WTC11 (cell line): Measurements from ENCODE around the gene GRK1. TPM values are rescaled to one million over a fixed set of nuclear protein-coding genes. Genes with fewer than 3 reads are reported as not detected.

ENCODE experiments used
- ATAC-seq: fragments of 200-7000 bp; cut with Tn5 transposase; 2 replicates; pipeline ENCODE4 v1.10.0; 2021; ENCODE audit warnings: mild to moderate bottlenecking, moderate library complexity
- CTCF ChIA-PET: fragments of 300-600 bp; sonication (Branson Sonifier 250); formaldehyde crosslinking; loops from one replicate; lab custom pipeline; 2021; ENCODE audit warnings: antibody characterized with exemption; lab: Charles Lee
- POLR2A ChIA-PET: fragments of 350-600 bp; sonication (Branson Sonifier 250); formaldehyde crosslinking; loops from one replicate; lab custom pipeline; 2021; ENCODE audit warnings: antibody characterized with exemption; lab: Charles Lee
- DNase-seq: peaks from one replicate; pipeline ENCODE4 v3.0.0; 2021; ENCODE audit warnings: low spot score
- H3K27ac Mint-ChIP-seq: 2 replicates; pipeline ENCODE4 v1.8.0; 2021; ENCODE audit warnings: mixed read lengths
- H3K27me3 Mint-ChIP-seq: 2 replicates; pipeline ENCODE4 v1.8.0; 2021; ENCODE audit warnings: low read depth, mild to moderate bottlenecking, moderate library complexity, mixed read lengths
- H3K36me3 Mint-ChIP-seq: 2 replicates; pipeline ENCODE4 v1.8.0; 2021; ENCODE audit warnings: mixed read lengths
- H3K4me1 Mint-ChIP-seq: 2 replicates; pipeline ENCODE4 v1.8.0; 2022; ENCODE audit warnings: mixed read lengths
- H3K4me3 Mint-ChIP-seq: 2 replicates; pipeline ENCODE4 v1.8.0; 2021; ENCODE audit warnings: mild to moderate bottlenecking, moderate library complexity, mixed read lengths
- H3K9me3 Mint-ChIP-seq: 2 replicates; pipeline ENCODE4 v1.8.0; 2021; ENCODE audit warnings: mixed read lengths
- CBFB ChIP-seq: sonication (generic); formaldehyde crosslinking; IDR thresholded peaks from 2 replicates; pipeline ENCODE4 v1.8.1; 2022; ENCODE audit warnings: mild to moderate bottlenecking, low read depth, missing genetic modification reagents
- CREM ChIP-seq: sonication (generic); formaldehyde crosslinking; IDR thresholded peaks from 2 replicates; pipeline ENCODE4 v1.8.1; 2022; ENCODE audit warnings: mild to moderate bottlenecking, missing genetic modification reagents, moderate library complexity
- ELF4 ChIP-seq: sonication (generic); formaldehyde crosslinking; IDR thresholded peaks from 2 replicates; pipeline ENCODE4 v1.8.1; 2022; ENCODE audit warnings: low read depth, mild to moderate bottlenecking, moderate library complexity, missing genetic modification reagents
- ETV6 ChIP-seq: sonication (generic); formaldehyde crosslinking; IDR thresholded peaks from 2 replicates; pipeline ENCODE4 v1.8.1; 2022; ENCODE audit warnings: mild to moderate bottlenecking, missing genetic modification reagents
- FOXJ3 ChIP-seq: sonication (generic); formaldehyde crosslinking; IDR thresholded peaks from 2 replicates; pipeline ENCODE4 v1.9.0; 2021; ENCODE audit warnings: missing genetic modification reagents, mild to moderate bottlenecking, borderline replicate concordance
- HMGA2 ChIP-seq: fragments of 250-450 bp; sonication (Bioruptor Pico); IDR thresholded peaks from 2 replicates; pipeline ENCODE4 v1.4.0; 2021; ENCODE audit warnings: mild to moderate bottlenecking, moderate library complexity
- IRF2 ChIP-seq: sonication (generic); formaldehyde crosslinking; IDR thresholded peaks from 2 replicates; pipeline ENCODE4 v1.8.0; 2022; ENCODE audit warnings: low read depth, missing genetic modification reagents, borderline replicate concordance
- NFATC4 ChIP-seq: fragments of 250-450 bp; sonication (Bioruptor Pico); IDR thresholded peaks from 2 replicates; pipeline ENCODE4 v1.9.0; 2021; ENCODE audit warnings: mild to moderate bottlenecking
- RORB ChIP-seq: fragments of 250-450 bp; sonication (Bioruptor Pico); IDR thresholded peaks from 2 replicates; pipeline ENCODE4 v1.9.0; 2021; ENCODE audit warnings: mild to moderate bottlenecking
- SP1 ChIP-seq: sonication (generic); formaldehyde crosslinking; conservative IDR thresholded peaks from 2 replicates; pipeline ENCODE4 v1.8.1; 2022; ENCODE audit warnings: missing genetic modification reagents
- ZNF121 ChIP-seq: sonication (generic); formaldehyde crosslinking; IDR thresholded peaks from 2 replicates; pipeline ENCODE4 v1.8.0; 2023; ENCODE audit warnings: missing genetic modification reagents
- ZNF219 ChIP-seq: sonication (generic); formaldehyde crosslinking; IDR thresholded peaks from 2 replicates; pipeline ENCODE4 v1.8.0; 2023; ENCODE audit warnings: missing genetic modification reagents, mild to moderate bottlenecking, borderline replicate concordance
- ZNF396 ChIP-seq: fragments of 250-450 bp; sonication (Bioruptor Pico); IDR thresholded peaks from 2 replicates; pipeline ENCODE4 v1.8.0; 2021; ENCODE audit warnings: mild to moderate bottlenecking, moderate library complexity, borderline replicate concordance
- ZNF416 ChIP-seq: fragments of 250-450 bp; sonication (Bioruptor Pico); IDR thresholded peaks from 2 replicates; pipeline ENCODE4 v1.9.0; 2021; ENCODE audit warnings: mild to moderate bottlenecking, inconsistent platforms
- total RNA-seq: library from RNA; stranded (reverse); gene quantifications from 3 replicates; pipeline ENCODE4 v1.2.3, GENCODE V29; 2021
- TF ChIP-seq, protein P1 (sequence below): sonication (generic); formaldehyde crosslinking; IDR thresholded peaks from 2 replicates; pipeline ENCODE4 v1.8.1; 2023; ENCODE audit warnings: mild to moderate bottlenecking, moderate library complexity, missing genetic modification reagents
- TF ChIP-seq, protein P2 (sequence below): fragments of 200-600 bp; IDR thresholded peaks from 2 replicates; pipeline ENCODE4 v1.8.0; 2022; ENCODE audit warnings: antibody characterized with exemption
- TF ChIP-seq, protein P3 (sequence below): sonication (generic); formaldehyde crosslinking; IDR thresholded peaks from 2 replicates; pipeline ENCODE4 v1.8.0; 2022; ENCODE audit warnings: mild to moderate bottlenecking, missing genetic modification reagents
- TF ChIP-seq, protein P4 (sequence below): sonication (generic); formaldehyde crosslinking; IDR thresholded peaks from 2 replicates; pipeline ENCODE4 v1.8.0; 2022; ENCODE audit warnings: mild to moderate bottlenecking, missing genetic modification reagents
- TF ChIP-seq, protein P5 (sequence below): sonication (generic); formaldehyde crosslinking; IDR thresholded peaks from 2 replicates; pipeline ENCODE4 v1.8.1; 2022; ENCODE audit warnings: mild to moderate bottlenecking, moderate library complexity, missing genetic modification reagents
- TF ChIP-seq, protein P6 (sequence below): sonication (generic); formaldehyde crosslinking; IDR thresholded peaks from 2 replicates; pipeline ENCODE4 v1.8.1; 2023; ENCODE audit warnings: mild to moderate bottlenecking, missing genetic modification reagents, borderline replicate concordance

Gene GRK1
- total RNA-seq, 1 experiment from 2014 or later, result 0.17 TPM

DNA sequence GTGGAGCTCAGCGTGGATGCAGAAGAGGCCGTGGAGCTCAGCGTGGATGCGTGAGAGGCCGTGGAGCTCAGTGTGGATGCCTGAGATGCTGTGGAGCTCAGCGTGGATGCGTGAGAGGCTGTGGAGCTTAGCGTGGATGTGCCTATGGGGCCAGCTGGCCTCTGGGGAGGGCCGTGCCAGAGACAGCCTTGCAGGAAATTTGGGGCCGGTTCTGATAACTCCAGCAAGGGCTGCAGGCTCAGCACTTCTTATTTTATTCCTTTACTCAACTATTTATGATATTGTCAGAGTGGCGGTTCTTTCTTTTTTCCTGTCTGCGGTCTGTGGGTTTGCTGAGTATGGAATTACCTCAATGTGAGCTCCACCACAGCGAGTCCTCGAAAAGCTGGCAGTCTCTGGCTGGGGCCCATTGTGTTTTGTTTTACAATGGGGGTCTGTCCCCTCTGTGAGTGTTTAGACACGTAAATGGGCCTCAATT lies 74.2 kb downstream of the GRK1 start:
- Mint-ChIP-seq H3K27me3 (no peaks in the 10 kb centered on the region), H3K36me3 (no peaks in the 10 kb centered on the region), H3K4me3 (no peak overlapping the region), H3K4me1 (peaks cover 8% of the 10 kb centered on the region; the same call in 1 of the 2 replicates), H3K27ac (no peak overlapping the region), H3K9me3 (no peaks in the 10 kb centered on the region)
- ChIA-PET CTCF (interaction anchor here (0.5 to 3.0 kb wide), 16 partner anchors 9 to 276 kb away, joined by 3 to 23 read pairs (median 3); partner anchors contain the start of gene TMEM255B), POLR2A (no interaction called here)
- DNase-seq, result no peak
- no peak for ATAC-seq
- TF ChIP-seq, protein P1, sequence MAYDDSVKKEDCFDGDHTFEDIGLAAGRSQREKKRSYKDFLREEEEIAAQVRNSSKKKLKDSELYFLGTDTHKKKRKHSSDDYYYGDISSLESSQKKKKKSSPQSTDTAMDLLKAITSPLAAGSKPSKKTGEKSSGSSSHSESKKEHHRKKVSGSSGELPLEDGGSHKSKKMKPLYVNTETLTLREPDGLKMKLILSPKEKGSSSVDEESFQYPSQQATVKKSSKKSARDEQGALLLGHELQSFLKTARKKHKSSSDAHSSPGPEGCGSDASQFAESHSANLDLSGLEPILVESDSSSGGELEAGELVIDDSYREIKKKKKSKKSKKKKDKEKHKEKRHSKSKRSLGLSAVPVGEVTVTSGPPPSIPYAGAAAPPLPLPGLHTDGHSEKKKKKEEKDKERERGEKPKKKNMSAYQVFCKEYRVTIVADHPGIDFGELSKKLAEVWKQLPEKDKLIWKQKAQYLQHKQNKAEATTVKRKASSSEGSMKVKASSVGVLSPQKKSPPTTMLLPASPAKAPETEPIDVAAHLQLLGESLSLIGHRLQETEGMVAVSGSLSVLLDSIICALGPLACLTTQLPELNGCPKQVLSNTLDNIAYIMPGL (CRISPR knock-in tag), result no peak
- TF ChIP-seq, protein P2, sequence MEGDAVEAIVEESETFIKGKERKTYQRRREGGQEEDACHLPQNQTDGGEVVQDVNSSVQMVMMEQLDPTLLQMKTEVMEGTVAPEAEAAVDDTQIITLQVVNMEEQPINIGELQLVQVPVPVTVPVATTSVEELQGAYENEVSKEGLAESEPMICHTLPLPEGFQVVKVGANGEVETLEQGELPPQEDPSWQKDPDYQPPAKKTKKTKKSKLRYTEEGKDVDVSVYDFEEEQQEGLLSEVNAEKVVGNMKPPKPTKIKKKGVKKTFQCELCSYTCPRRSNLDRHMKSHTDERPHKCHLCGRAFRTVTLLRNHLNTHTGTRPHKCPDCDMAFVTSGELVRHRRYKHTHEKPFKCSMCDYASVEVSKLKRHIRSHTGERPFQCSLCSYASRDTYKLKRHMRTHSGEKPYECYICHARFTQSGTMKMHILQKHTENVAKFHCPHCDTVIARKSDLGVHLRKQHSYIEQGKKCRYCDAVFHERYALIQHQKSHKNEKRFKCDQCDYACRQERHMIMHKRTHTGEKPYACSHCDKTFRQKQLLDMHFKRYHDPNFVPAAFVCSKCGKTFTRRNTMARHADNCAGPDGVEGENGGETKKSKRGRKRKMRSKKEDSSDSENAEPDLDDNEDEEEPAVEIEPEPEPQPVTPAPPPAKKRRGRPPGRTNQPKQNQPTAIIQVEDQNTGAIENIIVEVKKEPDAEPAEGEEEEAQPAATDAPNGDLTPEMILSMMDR, result no peak
- no peak for TF ChIP-seq HMGA2 (CRISPR knock-in tag)
- TF ChIP-seq, protein P3, sequence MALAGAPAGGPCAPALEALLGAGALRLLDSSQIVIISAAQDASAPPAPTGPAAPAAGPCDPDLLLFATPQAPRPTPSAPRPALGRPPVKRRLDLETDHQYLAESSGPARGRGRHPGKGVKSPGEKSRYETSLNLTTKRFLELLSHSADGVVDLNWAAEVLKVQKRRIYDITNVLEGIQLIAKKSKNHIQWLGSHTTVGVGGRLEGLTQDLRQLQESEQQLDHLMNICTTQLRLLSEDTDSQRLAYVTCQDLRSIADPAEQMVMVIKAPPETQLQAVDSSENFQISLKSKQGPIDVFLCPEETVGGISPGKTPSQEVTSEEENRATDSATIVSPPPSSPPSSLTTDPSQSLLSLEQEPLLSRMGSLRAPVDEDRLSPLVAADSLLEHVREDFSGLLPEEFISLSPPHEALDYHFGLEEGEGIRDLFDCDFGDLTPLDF (CRISPR knock-in tag), result no peak
- TF ChIP-seq FOXJ3, result no peak
- TF ChIP-seq ZNF416 (CRISPR knock-in tag), result no peak
- no peak for TF ChIP-seq CREM
- TF ChIP-seq ZNF121 (CRISPR knock-in tag), result no peak
- TF ChIP-seq, protein P4, sequence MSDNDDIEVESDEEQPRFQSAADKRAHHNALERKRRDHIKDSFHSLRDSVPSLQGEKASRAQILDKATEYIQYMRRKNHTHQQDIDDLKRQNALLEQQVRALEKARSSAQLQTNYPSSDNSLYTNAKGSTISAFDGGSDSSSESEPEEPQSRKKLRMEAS (CRISPR knock-in tag), result no peak
- no peak for TF ChIP-seq RORB (CRISPR knock-in tag)
- TF ChIP-seq, protein P5, sequence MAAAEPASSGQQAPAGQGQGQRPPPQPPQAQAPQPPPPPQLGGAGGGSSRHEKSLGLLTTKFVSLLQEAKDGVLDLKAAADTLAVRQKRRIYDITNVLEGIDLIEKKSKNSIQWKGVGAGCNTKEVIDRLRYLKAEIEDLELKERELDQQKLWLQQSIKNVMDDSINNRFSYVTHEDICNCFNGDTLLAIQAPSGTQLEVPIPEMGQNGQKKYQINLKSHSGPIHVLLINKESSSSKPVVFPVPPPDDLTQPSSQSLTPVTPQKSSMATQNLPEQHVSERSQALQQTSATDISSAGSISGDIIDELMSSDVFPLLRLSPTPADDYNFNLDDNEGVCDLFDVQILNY (CRISPR knock-in tag), result no peak
- TF ChIP-seq, protein P6, sequence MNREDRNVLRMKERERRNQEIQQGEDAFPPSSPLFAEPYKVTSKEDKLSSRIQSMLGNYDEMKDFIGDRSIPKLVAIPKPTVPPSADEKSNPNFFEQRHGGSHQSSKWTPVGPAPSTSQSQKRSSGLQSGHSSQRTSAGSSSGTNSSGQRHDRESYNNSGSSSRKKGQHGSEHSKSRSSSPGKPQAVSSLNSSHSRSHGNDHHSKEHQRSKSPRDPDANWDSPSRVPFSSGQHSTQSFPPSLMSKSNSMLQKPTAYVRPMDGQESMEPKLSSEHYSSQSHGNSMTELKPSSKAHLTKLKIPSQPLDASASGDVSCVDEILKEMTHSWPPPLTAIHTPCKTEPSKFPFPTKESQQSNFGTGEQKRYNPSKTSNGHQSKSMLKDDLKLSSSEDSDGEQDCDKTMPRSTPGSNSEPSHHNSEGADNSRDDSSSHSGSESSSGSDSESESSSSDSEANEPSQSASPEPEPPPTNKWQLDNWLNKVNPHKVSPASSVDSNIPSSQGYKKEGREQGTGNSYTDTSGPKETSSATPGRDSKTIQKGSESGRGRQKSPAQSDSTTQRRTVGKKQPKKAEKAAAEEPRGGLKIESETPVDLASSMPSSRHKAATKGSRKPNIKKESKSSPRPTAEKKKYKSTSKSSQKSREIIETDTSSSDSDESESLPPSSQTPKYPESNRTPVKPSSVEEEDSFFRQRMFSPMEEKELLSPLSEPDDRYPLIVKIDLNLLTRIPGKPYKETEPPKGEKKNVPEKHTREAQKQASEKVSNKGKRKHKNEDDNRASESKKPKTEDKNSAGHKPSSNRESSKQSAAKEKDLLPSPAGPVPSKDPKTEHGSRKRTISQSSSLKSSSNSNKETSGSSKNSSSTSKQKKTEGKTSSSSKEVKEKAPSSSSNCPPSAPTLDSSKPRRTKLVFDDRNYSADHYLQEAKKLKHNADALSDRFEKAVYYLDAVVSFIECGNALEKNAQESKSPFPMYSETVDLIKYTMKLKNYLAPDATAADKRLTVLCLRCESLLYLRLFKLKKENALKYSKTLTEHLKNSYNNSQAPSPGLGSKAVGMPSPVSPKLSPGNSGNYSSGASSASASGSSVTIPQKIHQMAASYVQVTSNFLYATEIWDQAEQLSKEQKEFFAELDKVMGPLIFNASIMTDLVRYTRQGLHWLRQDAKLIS (CRISPR knock-in tag), result no peak
- no peak for TF ChIP-seq NFATC4 (CRISPR knock-in tag)
- no peak for TF ChIP-seq SP1 (CRISPR knock-in tag)
- TF ChIP-seq CBFB (CRISPR knock-in tag), result no peak
- no peak for TF ChIP-seq ETV6 (CRISPR knock-in tag)
- no peak for TF ChIP-seq ZNF396
- TF ChIP-seq IRF2 (CRISPR knock-in tag), result no peak
- TF ChIP-seq ELF4 (CRISPR knock-in tag), result no peak
- no peak for TF ChIP-seq ZNF219 (CRISPR knock-in tag)
